ENCODE data around the gene ADIRF. TPM values are rescaled to one million over a fixed set of nuclear protein-coding genes. Genes with fewer than 3 reads are reported as not detected.

Gene ADIRF
- total and polyA plus RNA-seq, 10 of the 15 experiments (the other 5 are each of a cell fraction or from before 2014, with no cell fraction given), result 0.12 to 2.5 (median 0.70) TPM; not detected in 2

DNA sequence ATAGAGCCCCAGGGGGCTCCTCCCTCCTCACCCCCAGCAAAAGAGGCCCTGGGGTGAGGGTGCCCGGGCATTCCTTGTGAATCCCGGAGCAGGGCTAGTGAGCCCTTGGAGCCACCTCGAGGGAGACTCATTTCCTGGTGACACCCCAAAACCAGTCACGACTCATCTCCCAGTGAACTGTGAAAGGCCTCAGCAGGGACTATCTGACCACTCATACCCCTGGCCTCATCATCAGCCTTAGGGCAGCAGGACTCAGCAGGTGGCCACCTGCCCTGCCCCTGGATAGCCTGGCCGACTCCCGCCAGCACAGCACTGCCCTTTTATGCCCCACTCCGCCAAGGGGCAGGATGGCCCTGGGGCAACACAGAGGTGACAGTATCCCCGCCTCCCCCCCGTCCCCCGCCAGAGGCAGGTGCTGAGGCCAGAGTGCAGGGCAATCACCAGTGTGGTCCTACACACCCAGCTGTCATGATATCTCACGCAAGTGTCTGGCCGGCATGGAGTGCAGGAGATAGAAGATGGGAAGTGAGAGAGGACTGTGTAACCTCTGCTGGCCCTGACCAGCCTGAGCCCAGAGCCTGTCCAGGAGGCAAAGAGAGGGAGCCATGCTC, 6.7 kb upstream of the ADIRF start:
- FAIRE-seq (no peak), ATAC-seq (no peak), DNase-seq (ENCODE audit: low read depth, low spot score) (no peak)
- CTCF ChIA-PET, result interaction anchor here (0.8 to 2.8 kb wide), 4 partner anchors 9 to 45 kb away, joined by 3 to 14 read pairs (median 6); no protein-coding TSS in a partner anchor
- H3K27me3 ChIP-seq (replicated peaks in 1 of 2; ENCODE audit: control insufficient read depth in 2 of 2, insufficient read depth in 2 of 2, low read length in 1 of 2), result no peaks in the 10 kb centered on the region
- POLR2A ChIA-PET, result no interaction called here
- H3K4me3 ChIP-seq, result no peak overlapping the region
- RAD21 ChIA-PET (ENCODE audit: unreplicated experiment), result interaction anchor here (1.2 kb wide), 1 partner anchor 20 kb away, joined by 5 read pairs; no protein-coding TSS in a partner anchor
- H3K79me2 ChIP-seq (ENCODE audit: control insufficient read depth, insufficient read depth, low read length), result no peaks in the 10 kb centered on the region
- 77% methylated on average over 12 of the region's 12 CpGs for WGBS (ENCODE audit: insufficient coverage, insufficient replicate concordance, low lambda C conversion rate, missing lambda C conversion rate)
- H3K27ac ChIP-seq (ENCODE audit: control insufficient read depth, insufficient read depth), result no peak overlapping the region
- H3K9me3 ChIP-seq (replicated peaks; ENCODE audit: control insufficient read depth, insufficient read depth, low read length), result no peaks in the 10 kb centered on the region
- intact Hi-C loops (cut with micrococcal nuclease; ENCODE audit: unreplicated experiment) (no loop called here), in situ Hi-C loops (cut with MboI) (no loop called here)
- H2AFZ ChIP-seq (ENCODE audit: control insufficient read depth, low read depth, low read length), result no peak overlapping the region
- H3K9ac ChIP-seq (ENCODE audit: control insufficient read depth, insufficient read depth, low read length), result no peak overlapping the region
- TF ChIP-seq FOS (IDR thresholded peaks at IDR 0.05; ENCODE audit: borderline replicate concordance, extremely low read depth, insufficient read length), result no peak
- no peak for TF ChIP-seq CBX5 (IDR thresholded peaks at IDR 0.05; ENCODE audit: low read depth)
- TF ChIP-seq HDAC6 (IDR thresholded peaks at IDR 0.05; ENCODE audit: unreplicated experiment), result no peak
- TF ChIP-seq SREBF1 (IDR thresholded peaks at IDR 0.05; ENCODE audit: low read length), result no peak
- TF ChIP-seq JUNB (IDR thresholded peaks at IDR 0.05), result no peak
- TF ChIP-seq ZNF207 (IDR thresholded peaks at IDR 0.05; ENCODE audit: borderline replicate concordance), result no peak
- TF ChIP-seq ZBTB40 (IDR thresholded peaks at IDR 0.05; ENCODE audit: borderline replicate concordance), result no peak
- TF ChIP-seq, protein P1, sequence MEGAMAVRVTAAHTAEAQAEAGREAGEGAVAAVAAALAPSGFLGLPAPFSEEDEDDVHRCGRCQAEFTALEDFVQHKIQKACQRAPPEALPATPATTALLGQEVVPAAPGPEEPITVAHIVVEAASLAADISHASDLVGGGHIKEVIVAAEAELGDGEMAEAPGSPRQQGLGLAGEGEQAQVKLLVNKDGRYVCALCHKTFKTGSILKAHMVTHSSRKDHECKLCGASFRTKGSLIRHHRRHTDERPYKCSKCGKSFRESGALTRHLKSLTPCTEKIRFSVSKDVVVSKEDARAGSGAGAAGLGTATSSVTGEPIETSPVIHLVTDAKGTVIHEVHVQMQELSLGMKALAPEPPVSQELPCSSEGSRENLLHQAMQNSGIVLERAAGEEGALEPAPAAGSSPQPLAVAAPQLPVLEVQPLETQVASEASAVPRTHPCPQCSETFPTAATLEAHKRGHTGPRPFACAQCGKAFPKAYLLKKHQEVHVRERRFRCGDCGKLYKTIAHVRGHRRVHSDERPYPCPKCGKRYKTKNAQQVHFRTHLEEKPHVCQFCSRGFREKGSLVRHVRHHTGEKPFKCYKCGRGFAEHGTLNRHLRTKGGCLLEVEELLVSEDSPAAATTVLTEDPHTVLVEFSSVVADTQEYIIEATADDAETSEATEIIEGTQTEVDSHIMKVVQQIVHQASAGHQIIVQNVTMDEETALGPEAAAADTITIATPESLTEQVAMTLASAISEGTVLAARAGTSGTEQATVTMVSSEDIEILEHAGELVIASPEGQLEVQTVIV (IDR thresholded peaks at IDR 0.05; ENCODE audit: borderline replicate concordance, partially characterized antibody), result no peak
- TF ChIP-seq WRNIP1 (IDR thresholded peaks at IDR 0.05; ENCODE audit: borderline replicate concordance, low read depth, low read length), result no peak
- no peak for TF ChIP-seq SMAD1 (IDR thresholded peaks at IDR 0.05; ENCODE audit: low read depth, partially characterized antibody)
- no peak for TF ChIP-seq FOXM1 (IDR thresholded peaks at IDR 0.05; ENCODE audit: low read depth, low read length)
- no peak for TF ChIP-seq CHD1 (IDR thresholded peaks at IDR 0.05; ENCODE audit: low read depth, low read length)
- no peak for TF ChIP-seq FOXK2 (IDR thresholded peaks at IDR 0.05)
- TF ChIP-seq KAT2A (conservative IDR thresholded peaks at IDR 0.05; ENCODE audit: control insufficient read depth, low read depth, low read length), result no peak
- TF ChIP-seq SRF (IDR thresholded peaks at IDR 0.05; ENCODE audit: low read depth in 2 of 2, low read length in 2 of 2), result no peak
- no peak for TF ChIP-seq SIX5 (IDR thresholded peaks at IDR 0.05; ENCODE audit: low read depth, low read length, severe bottlenecking)
- TF ChIP-seq POLR2A (IDR thresholded peaks at IDR 0.05; ENCODE audit: low read depth, low read length), result no peak
- no peak for TF ChIP-seq GATAD2B (conservative IDR thresholded peaks at IDR 0.05; ENCODE audit: low read depth)
- no peak for TF ChIP-seq DPF2 (IDR thresholded peaks at IDR 0.05)
- no peak for TF ChIP-seq NBN (IDR thresholded peaks at IDR 0.05)
- BruUV-seq (replicated peaks), result no TSS peak
- H3K4me2 ChIP-seq (ENCODE audit: control insufficient read depth, insufficient read depth), result no peak overlapping the region
- H4K20me1 ChIP-seq (ENCODE audit: control insufficient read depth, insufficient read depth), result no peaks in the 10 kb centered on the region
- SMC1A ChIA-PET (ENCODE audit: uncharacterized antibody, unreplicated experiment), result no interaction called here
- H3K4me1 ChIP-seq (ENCODE audit: control insufficient read depth, insufficient read depth, low read length), result peaks cover 37% of the 10 kb centered on the region
- no peaks in the 10 kb centered on the region for H3K36me3 ChIP-seq (ENCODE audit: control insufficient read depth in 2 of 2, insufficient read depth in 2 of 2, low read length in 1 of 2)

Measured in GM12878 (cell line).